Left lung (tissue), 10 donors: ENCODE measurements around the gene PKNOX2. TPM values are rescaled to one million over a fixed set of nuclear protein-coding genes. Genes with fewer than 3 reads are reported as not detected.

ENCODE experiments used
- ATAC-seq: fragments of 200-7000 bp; cut with Tn5 transposase; one replicate; pipeline ENCODE4 v1.9.1; 2020; ENCODE audit warnings: moderate library complexity
- DNase-seq, 4 donors: peaks; one replicate each; pipeline ENCODE4 v3.0.0-alpha.2; 2013 to 2020
- H3K27ac ChIP-seq, 2 donors: fragments of 200-600 bp; sonication (generic) in 1 of 2; one replicate each; pipeline versions ENCODE4 v1.5.0 to v1.8.0; 2020 to 2021
- H3K27me3 ChIP-seq, 2 donors: fragments of 200-600 bp; sonication (generic) in 1 of 2; one replicate each; pipeline versions ENCODE4 v1.5.0 to v1.8.0; 2020 to 2021
- H3K36me3 ChIP-seq, 2 donors: fragments of 200-600 bp; sonication (generic) in 1 of 2; one replicate each; pipeline versions ENCODE4 v1.5.0 to v1.8.0; 2020 to 2021
- H3K4me1 ChIP-seq, 2 donors: fragments of 200-600 bp; one replicate each; pipeline ENCODE4 v1.8.0; 2021
- H3K4me3 ChIP-seq, 2 donors: fragments of 200-600 bp; sonication (generic) in 1 of 2; one replicate each; pipeline versions ENCODE4 v1.5.0 to v1.8.0; 2020 to 2021; ENCODE audit warnings: mild to moderate bottlenecking in 1 of 2
- H3K9me3 ChIP-seq, 2 donors: fragments of 200-600 bp; sonication (generic) in 1 of 2; one replicate each; pipeline versions ENCODE4 v1.5.0 to v1.8.0; 2020 to 2021
- intact Hi-C, 2 donors: fragments of 100-400 bp; cut with DNase I; formaldehyde crosslinking; loops; one replicate each; pipeline versions ENCODE4 v1.11.2 to v1.14.2; 2022
- polyA plus RNA-seq, 6 donors: library from polyadenylated mRNA; unstranded; fragments of 120-200 nt; gene quantifications; one replicate each; pipeline ENCODE4 v1.2.1, GENCODE V29; 2013; ENCODE audit not compliant: insufficient read length in 6 of 6
- total RNA-seq, 2 donors: library from RNA; stranded (reverse); fragmentation: NEBNext Ultra II Directional; extraction: Animal tissue kit (Norgen Biotek cat#: 25700); gene quantifications; one replicate each; pipeline ENCODE4 v1.2.1, GENCODE V29; 2021
- TF ChIP-seq, protein P1 (sequence below), 2 donors: fragments of 200-600 bp; sonication (generic) in 1 of 2; IDR thresholded peaks; one replicate each; pipeline versions ENCODE4 v1.5.0 to v1.8.0; 2021; ENCODE audit warnings: antibody characterized with exemption in 2 of 2
- donor health status: DM: no; HTN: yes; CAD: no.
- donor health status: DM: no; HTN: no; CAD: no.

PKNOX2 gene
- total and polyA plus RNA-seq, 8 donors, result 6.7 to 18.9 (median 16.7) TPM

DNA sequence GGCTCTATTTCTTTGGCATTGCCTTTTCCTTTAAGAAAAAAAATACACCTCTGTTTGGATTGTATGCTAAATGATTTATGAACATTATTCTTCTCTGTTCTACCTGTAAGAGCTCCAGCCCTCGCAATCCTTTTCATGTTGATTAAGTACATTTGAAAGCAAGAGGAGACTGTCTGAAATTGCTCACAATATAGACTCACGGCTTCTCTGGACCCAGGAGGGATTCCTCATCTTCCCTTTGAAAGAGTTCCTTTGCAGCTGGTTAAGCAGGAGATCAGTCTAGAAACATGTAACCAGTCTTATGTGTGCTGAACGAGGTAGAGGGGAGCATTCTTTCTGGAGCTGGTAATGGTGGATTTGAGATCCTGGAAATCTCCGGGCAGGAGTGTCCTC is 47.4 kb downstream of the PKNOX2 start:
- Histone ChIP-seq H3K27ac (no peak overlapping the region), H3K27me3 (peaks cover 0 to 7% of the 10 kb centered on the region in 2 donors), H3K4me3 (no peak overlapping the region), H3K36me3 (no peaks in the 10 kb centered on the region), H3K4me1 (peaks cover 0 to 2% of the 10 kb centered on the region in 2 donors), H3K9me3 (no peaks in the 10 kb centered on the region)
- DNase-seq, result no peak
- no peak for ATAC-seq
- intact Hi-C loops, result no loop called here
- TF ChIP-seq, protein P1, sequence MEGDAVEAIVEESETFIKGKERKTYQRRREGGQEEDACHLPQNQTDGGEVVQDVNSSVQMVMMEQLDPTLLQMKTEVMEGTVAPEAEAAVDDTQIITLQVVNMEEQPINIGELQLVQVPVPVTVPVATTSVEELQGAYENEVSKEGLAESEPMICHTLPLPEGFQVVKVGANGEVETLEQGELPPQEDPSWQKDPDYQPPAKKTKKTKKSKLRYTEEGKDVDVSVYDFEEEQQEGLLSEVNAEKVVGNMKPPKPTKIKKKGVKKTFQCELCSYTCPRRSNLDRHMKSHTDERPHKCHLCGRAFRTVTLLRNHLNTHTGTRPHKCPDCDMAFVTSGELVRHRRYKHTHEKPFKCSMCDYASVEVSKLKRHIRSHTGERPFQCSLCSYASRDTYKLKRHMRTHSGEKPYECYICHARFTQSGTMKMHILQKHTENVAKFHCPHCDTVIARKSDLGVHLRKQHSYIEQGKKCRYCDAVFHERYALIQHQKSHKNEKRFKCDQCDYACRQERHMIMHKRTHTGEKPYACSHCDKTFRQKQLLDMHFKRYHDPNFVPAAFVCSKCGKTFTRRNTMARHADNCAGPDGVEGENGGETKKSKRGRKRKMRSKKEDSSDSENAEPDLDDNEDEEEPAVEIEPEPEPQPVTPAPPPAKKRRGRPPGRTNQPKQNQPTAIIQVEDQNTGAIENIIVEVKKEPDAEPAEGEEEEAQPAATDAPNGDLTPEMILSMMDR (IDR thresholded peaks at IDR 0.05), result no peak

DNA sequence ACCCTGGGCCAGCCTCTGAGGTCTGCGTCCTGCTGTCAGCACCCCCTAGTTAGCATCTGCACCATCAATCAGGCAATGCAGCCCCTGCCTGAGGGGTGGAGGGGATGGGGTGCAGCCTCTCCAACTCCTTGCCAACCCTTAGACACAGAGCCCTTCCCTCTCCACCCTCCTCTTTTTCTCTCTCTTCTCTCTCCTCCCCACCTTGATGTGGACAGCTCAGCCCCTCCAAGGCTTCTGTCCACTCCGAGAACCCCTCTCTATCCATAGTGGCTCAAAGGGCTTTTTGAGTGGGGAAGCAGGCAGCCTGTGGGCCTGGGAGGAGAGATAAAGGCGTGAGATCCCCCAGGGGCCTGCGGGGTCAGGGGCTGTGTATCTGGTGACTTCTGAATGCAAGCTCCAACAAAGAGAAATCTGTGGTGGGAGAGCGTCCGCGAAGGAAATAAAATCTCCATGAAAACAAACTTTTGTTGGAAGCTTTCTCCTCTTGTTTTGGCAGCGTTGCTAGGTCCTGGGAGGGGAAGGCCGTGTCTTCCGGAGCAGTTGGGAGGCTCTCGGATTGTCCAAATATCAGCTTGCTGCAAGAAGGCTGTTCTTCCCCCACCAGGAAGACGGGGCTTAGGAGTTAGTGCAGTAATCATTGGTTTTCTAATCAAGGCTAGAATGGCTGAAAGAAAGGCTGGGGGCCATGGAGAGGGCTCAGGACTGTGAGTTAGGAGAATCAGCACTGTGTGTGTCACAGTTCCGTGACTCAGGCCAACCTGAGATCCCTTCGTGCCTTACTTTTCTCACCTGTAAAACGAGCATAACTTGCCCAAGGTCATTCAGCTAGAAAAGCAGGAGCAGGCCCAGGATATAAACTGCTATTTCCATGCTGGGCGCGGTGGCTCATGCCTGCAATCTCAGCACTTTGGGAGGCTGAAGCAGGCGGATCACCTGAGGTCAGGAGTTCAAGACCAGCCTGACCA is 50.3 kb downstream of the PKNOX2 start:
- DNase-seq (peak in 2 of 4 donors; percentile 73 to 83), ATAC-seq (peak; percentile 59)
- H3K4me1 ChIP-seq, result peaks cover 0 to 2% of the 10 kb centered on the region in 2 donors
- H3K27me3 ChIP-seq, result peaks cover 0 to 12% of the 10 kb centered on the region in 2 donors
- H3K27ac ChIP-seq, result peak overlapping the region; percentile 60 to 65
- no peaks in the 10 kb centered on the region for H3K36me3 ChIP-seq
- no peak overlapping the region for H3K4me3 ChIP-seq
- H3K9me3 ChIP-seq, result no peaks in the 10 kb centered on the region
- intact Hi-C loops, result no loop called here
- TF ChIP-seq, protein P1 (IDR thresholded peaks at IDR 0.05), result no peak

DNA sequence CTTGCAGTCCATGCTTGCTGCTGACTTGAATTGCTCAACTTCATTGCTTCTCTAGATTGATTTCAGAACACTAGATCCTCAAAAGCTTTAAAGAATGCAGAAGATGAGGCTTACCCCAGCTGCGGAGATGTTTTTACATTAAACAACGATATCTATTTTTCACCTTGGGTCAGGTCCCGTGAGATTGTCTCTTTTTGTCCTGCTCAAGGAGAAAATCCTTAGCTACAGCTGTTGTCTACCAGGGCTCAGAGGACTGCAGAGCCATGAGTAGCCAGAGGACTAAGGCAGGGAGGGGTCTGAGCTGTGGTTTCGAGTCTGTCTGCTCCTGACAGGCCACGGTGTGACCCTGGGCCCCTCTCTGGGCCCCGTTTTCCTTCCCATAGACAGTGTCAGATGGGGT is 51.4 kb downstream of the PKNOX2 start:
- H3K36me3 ChIP-seq, result no peaks in the 10 kb centered on the region
- no peak for DNase-seq
- TF ChIP-seq, protein P1 (IDR thresholded peaks at IDR 0.05), result no peak
- intact Hi-C loops, result no loop called here
- ATAC-seq, result no peak
- H3K4me1 ChIP-seq, result peaks cover 0 to 2% of the 10 kb centered on the region in 2 donors
- H3K27me3 ChIP-seq, result peaks cover 0 to 12% of the 10 kb centered on the region in 2 donors
- no peak overlapping the region for H3K4me3 ChIP-seq
- no peaks in the 10 kb centered on the region for H3K9me3 ChIP-seq
- H3K27ac ChIP-seq, result no peak overlapping the region

DNA sequence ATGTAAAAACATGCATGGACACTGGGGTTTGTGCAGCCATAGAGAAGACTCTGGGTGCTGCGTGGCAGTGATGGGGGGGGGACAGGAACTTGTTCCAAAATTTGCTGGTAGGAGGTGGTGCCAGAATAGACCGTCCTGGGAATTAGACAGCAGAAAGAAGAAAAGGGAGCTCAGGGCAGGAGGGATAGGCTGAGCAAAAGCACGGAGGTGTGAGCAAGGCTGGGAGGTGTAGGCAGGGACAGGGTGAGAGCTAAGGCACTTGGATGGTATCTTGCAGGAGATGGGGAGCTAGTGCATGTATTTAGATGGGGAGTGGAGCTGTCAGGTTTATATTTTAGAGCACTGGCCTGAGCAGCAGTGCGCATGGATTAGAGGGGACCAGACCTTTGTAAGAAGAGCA is 53.8 kb downstream of the PKNOX2 start:
- H3K27me3 ChIP-seq, result peaks cover 0 to 10% of the 10 kb centered on the region in 2 donors
- H3K9me3 ChIP-seq, result no peaks in the 10 kb centered on the region
- H3K4me3 ChIP-seq, result no peak overlapping the region
- intact Hi-C loops, result no loop called here
- no peak for ATAC-seq
- peaks cover 0 to 2% of the 10 kb centered on the region in 2 donors for H3K4me1 ChIP-seq
- no peaks in the 10 kb centered on the region for H3K36me3 ChIP-seq
- no peak for DNase-seq
- no peak overlapping the region for H3K27ac ChIP-seq
- TF ChIP-seq, protein P1 (IDR thresholded peaks at IDR 0.05), result no peak

DNA sequence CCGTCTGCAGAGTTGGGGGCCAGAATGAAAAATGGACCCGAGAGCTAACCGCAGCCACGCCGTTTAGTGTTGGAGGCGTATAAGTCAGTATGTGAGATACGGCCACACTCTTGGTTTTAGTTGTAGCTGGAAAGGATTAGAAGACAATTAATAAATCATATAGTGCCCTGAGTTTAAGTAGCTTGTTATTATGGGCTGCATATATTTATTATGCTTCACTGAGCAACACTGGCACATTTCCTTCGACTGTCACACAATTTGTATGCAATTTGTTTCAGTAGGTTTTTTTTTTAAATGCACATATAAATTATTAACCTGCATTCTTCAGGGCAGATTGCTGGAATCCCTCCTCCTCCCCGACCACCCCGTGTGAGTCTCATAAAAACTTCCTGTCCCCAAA is 56.9 kb downstream of the PKNOX2 start:
- TF ChIP-seq, protein P1 (IDR thresholded peaks at IDR 0.05), result no peak
- Histone ChIP-seq H3K36me3 (no peaks in the 10 kb centered on the region), H3K27me3 (peaks cover 0 to 4% of the 10 kb centered on the region in 2 donors), H3K27ac (no peak overlapping the region), H3K4me1 (no peaks in the 10 kb centered on the region), H3K4me3 (no peak overlapping the region), H3K9me3 (no peaks in the 10 kb centered on the region)
- DNase-seq (no peak), ATAC-seq (no peak)
- intact Hi-C loops, result no loop called here
